Common myeloid progenitor, CD34-positive (primary cell): ENCODE measurements around the gene MGAT1.
"Not testable (repeated sequence)": the region's sequence is repeated elsewhere in the genome, so short reads cannot be mapped to it uniquely, and the experiment has no call there.

Source experiments
- CTCF ChIA-PET: fragments of 350-600 bp; sonication (Branson Sonifier 250); formaldehyde crosslinking; loops from one replicate; lab custom pipeline; 2021; ENCODE audit warnings: antibody characterized with exemption; lab: Charles Lee
- POLR2A ChIA-PET: fragments of 350-600 bp; sonication (Branson Sonifier 250); formaldehyde crosslinking; loops from one replicate; lab custom pipeline; 2021; ENCODE audit warnings: antibody characterized with exemption; lab: Charles Lee
- DNase-seq, 3 donors: peaks; one replicate each; pipeline versions ENCODE4 v3.0.0 to v3.0.0-alpha.2; 2013
- H3K27ac ChIP-seq, 2 experiments: 1 replicate in 1 of 2; 2 replicates in 1 of 2; pipeline ENCODE4 v1.7.0; 2013; ENCODE audit warnings: inconsistent platforms in 2 of 2, low read length in 2 of 2, mild to moderate bottlenecking in 2 of 2, low read depth in 1 of 2, moderate library complexity in 1 of 2; ENCODE audit not compliant: severe bottlenecking in 2 of 2, insufficient read depth in 1 of 2, poor library complexity in 1 of 2
- H3K27me3 ChIP-seq, 5 experiments: replicated peaks in 2 of 5; 1 replicate in 3 of 5; 2 replicates in 2 of 5; pipeline versions ENCODE4 v1.6.1 to v1.7.0; 2013; ENCODE audit warnings: low read length in 4 of 5, mild to moderate bottlenecking in 2 of 5, moderate library complexity in 2 of 5, inconsistent platforms in 1 of 5; ENCODE audit not compliant: insufficient read depth in 5 of 5, control insufficient read depth in 4 of 5
- H3K36me3 ChIP-seq, 4 experiments: 1 replicate in 2 of 4; 2 replicates in 2 of 4; pipeline versions ENCODE4 v1.6.1 to v1.7.0; 2013; ENCODE audit warnings: low read length in 3 of 4, control low read depth in 1 of 4, mild to moderate bottlenecking in 1 of 4; ENCODE audit not compliant: control insufficient read depth in 4 of 4, insufficient read depth in 4 of 4
- H3K4me1 ChIP-seq, 4 experiments: 1 replicate in 3 of 4; 2 replicates in 1 of 4; pipeline versions ENCODE4 v1.6.1 to v1.7.1; 2013; ENCODE audit warnings: low read length in 3 of 4, mild to moderate bottlenecking in 3 of 4, control low read depth in 1 of 4, inconsistent platforms in 1 of 4, moderate library complexity in 1 of 4; ENCODE audit not compliant: control insufficient read depth in 4 of 4, insufficient read depth in 4 of 4; ENCODE audit errors: control extremely low read depth in 1 of 4
- H3K4me3 ChIP-seq, 7 experiments: 1 replicate in 4 of 7; 2 replicates in 3 of 7; pipeline versions ENCODE4 v1.5.1 to v1.7.0; 2013; ENCODE audit warnings: mild to moderate bottlenecking in 7 of 7, low read length in 6 of 7, moderate library complexity in 6 of 7, inconsistent platforms in 2 of 7, low read depth in 2 of 7, control low read depth in 1 of 7; ENCODE audit not compliant: insufficient read depth in 4 of 7, control insufficient read depth in 1 of 7; ENCODE audit errors: extremely low read depth in 1 of 7
- H3K9me3 ChIP-seq, 5 experiments: 1 replicate in 4 of 5; 2 replicates in 1 of 5; pipeline versions ENCODE4 v1.6.1 to v1.7.1; 2013; ENCODE audit warnings: low read length in 4 of 5, mild to moderate bottlenecking in 2 of 5, inconsistent platforms in 1 of 5, low read depth in 1 of 5, moderate library complexity in 1 of 5; ENCODE audit not compliant: control insufficient read depth in 4 of 5, insufficient read depth in 2 of 5; ENCODE audit errors: control extremely low read depth in 1 of 5
- WGBS: methylation state at CpG from one replicate; pipeline ENCODE4 v1.1.5; 2013; ENCODE audit not compliant: insufficient coverage; 5-methylcytosine and 5-hydroxymethylcytosine counted together

The MGAT1 gene

DNA sequence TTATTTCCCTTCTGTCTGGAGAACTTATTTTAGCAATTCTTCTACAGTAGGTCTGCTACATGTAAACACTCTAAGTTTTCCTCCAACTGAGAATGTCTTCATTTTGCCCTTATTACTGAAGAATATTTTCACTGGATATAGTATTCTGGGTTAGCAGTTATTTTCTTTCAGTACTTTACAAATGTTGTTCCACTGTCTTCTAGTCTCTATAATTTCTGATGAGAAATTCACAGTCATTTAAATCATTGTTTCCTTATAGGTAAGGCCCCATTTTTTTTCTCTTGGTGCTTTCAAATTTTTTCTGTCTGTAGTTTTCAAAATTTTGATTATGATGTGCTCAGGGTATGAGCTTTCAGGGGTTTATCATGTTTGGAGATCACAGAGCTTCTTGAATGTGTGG lies 30.8 kb downstream of the MGAT1 start:
- H3K4me1 ChIP-seq, result no peaks in the 10 kb centered on the region
- CTCF ChIA-PET, result no interaction called here
- no peaks in the 10 kb centered on the region for H3K27me3 ChIP-seq
- POLR2A ChIA-PET, result no interaction called here
- H3K9me3 ChIP-seq, result peaks cover 0 to 10% (median 4%) of the 10 kb centered on the region in 5 experiments
- no peak overlapping the region for H3K4me3 ChIP-seq
- DNase-seq, result no peak
- no peaks in the 10 kb centered on the region for H3K36me3 ChIP-seq
- no peak overlapping the region for H3K27ac ChIP-seq

DNA sequence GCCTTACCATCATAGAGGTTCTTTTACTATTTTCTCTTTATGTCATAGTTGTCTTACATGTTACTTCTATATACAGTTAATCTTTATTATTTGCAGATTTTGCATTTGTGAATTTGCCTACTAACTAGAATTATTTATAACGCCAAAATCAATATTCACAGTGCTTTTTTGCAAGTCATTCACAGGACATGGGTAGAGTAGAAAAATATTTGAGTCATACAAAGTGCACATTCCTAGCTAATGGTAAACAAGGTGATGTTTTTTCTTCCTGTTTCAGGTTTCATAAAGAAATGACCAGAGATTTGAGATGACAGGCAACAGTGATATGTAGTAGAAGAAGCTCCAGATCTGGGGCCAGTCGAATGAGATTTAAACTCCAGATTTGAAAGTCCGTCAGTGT lies 32.8 kb downstream of the MGAT1 start:
- POLR2A ChIA-PET, result no interaction called here

DNA sequence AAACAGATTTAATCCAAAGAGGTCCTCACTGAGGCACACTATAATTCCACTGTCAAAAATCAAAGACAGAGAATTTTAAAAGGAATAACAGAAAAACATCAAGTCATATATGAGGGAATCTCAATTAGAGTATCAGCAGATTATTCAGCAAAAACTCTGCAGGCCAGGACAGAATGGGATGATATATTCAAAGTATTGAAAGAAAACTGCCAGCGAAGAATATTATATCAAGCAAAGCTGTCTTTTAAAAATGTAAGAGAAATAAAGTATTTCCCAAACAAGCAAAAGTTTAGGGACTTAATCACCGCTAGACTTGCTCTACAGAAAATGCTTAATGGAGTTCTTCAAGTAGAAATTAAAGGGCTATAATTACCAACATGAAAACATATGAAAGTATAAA lies 47.0 kb downstream of the MGAT1 start:
- POLR2A ChIA-PET, result no interaction called here
- no CpG with 5 or more reads among the region's 2 CpGs for WGBS
- Histone ChIP-seq H3K4me3 (no peak overlapping the region), H3K4me1 (no peaks in the 10 kb centered on the region), H3K36me3 (no peaks in the 10 kb centered on the region), H3K9me3 (peaks cover 0 to 24% (median 4%) of the 10 kb centered on the region in 5 experiments), H3K27me3 (peaks cover 0 to 4% (median 0%) of the 10 kb centered on the region in 5 experiments), H3K27ac (no peak overlapping the region)
- DNase-seq, result no peak
- CTCF ChIA-PET, result no interaction called here

More for the DNA sequence above, 32.8 kb downstream of the MGAT1 start:
- no CpG with 5 or more reads among the region's 3 CpGs for WGBS
- Histone ChIP-seq H3K27ac (no peak overlapping the region), H3K36me3 (no peaks in the 10 kb centered on the region), H3K27me3 (no peaks in the 10 kb centered on the region), H3K4me3 (no peak overlapping the region), H3K4me1 (no peaks in the 10 kb centered on the region), H3K9me3 (peaks cover 0 to 12% (median 4%) of the 10 kb centered on the region in 5 experiments)
- CTCF ChIA-PET, result no interaction called here
- no peak for DNase-seq

DNA sequence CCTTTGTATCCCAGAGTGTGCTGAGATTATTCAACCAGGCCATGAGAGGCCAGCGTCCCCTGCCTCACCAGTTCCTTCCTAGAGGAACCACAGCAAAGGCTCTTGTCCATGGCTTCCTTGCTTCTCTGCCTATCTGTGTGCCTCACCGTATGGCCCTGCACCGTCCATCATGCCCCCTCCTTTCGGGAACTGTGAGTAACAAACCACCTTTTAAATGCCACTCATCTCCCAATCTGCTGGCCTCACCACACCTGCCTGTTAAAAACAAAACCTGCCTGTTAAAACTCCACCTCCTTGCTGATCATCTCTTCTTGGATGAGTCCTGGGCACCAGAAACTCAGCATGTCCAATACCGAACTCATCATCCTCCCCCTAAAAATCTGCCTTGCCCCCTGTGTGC lies 58.4 kb downstream of the MGAT1 start:
- H3K9me3 ChIP-seq, result peaks cover 0 to 7% (median 3%) of the 10 kb centered on the region in 5 experiments
- ChIA-PET POLR2A (no interaction called here), CTCF (no interaction called here)
- H3K36me3 ChIP-seq, result no peaks in the 10 kb centered on the region
- WGBS, result 63% methylated on average over 4 of the region's 5 CpGs
- H3K27ac ChIP-seq, result no peak overlapping the region
- no peak overlapping the region for H3K4me3 ChIP-seq
- no peaks in the 10 kb centered on the region for H3K4me1 ChIP-seq
- DNase-seq, result no peak
- H3K27me3 ChIP-seq, result peaks cover 0 to 42% (median 8%) of the 10 kb centered on the region in 5 experiments

DNA sequence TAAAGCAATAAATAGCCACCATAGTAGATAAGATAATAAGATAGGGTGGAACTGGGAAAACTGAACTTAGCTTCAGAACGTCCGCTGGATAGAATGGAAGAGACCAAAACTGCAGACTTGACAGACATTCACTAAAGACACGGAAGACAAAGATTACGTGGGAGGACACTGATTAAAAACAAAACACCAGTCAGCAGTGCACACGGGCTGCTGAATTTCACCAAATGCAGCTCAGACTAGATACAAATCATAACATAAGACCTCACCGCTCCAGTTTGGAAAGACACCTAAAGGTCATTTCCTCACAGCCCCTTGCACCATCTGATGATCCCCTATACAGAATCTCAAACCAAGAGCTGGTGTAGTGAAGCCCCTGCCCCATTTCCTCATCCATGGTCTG lies 59.9 kb downstream of the MGAT1 start:
- peaks cover 0 to 43% (median 9%) of the 10 kb centered on the region in 5 experiments for H3K27me3 ChIP-seq
- no peaks in the 10 kb centered on the region for H3K36me3 ChIP-seq
- ChIA-PET POLR2A (no interaction called here), CTCF (no interaction called here)
- H3K27ac ChIP-seq, result no peak overlapping the region
- WGBS, result 98% methylated on average over 5 of the region's 6 CpGs
- H3K4me1 ChIP-seq, result no peaks in the 10 kb centered on the region
- peaks cover 0 to 7% (median 0%) of the 10 kb centered on the region in 5 experiments for H3K9me3 ChIP-seq
- no peak for DNase-seq
- H3K4me3 ChIP-seq, result no peak overlapping the region

DNA sequence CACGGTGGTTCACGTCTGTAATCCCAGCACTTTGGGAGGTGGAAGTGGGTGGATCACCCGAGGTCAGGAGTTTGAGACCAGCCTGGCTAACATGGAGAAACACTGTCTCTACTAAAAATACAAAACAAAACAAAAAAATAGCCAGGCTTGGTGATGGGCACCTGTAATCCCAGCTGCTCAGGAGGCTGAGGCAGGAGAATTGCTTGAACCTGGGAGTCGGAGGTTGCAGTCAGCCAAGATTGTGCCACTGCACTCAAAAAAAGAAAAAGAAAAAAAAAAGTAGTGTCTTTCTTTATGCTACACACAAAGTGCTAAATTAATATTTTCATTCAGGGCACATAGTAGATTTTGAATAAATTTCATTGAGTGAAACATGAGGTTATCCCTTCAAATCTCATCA lies 61.7 kb downstream of the MGAT1 start:
- H3K36me3 ChIP-seq, H3K9me3 ChIP-seq, H3K4me1 ChIP-seq, DNase-seq, CTCF ChIA-PET, POLR2A ChIA-PET, H3K4me3 ChIP-seq, H3K27ac ChIP-seq: not testable (repeated sequence)
- WGBS, result 88% methylated on average over 3 of the region's 4 CpGs
- H3K27me3 ChIP-seq, result peaks cover 0 to 41% (median 7%) of the 10 kb centered on the region in 5 experiments

DNA sequence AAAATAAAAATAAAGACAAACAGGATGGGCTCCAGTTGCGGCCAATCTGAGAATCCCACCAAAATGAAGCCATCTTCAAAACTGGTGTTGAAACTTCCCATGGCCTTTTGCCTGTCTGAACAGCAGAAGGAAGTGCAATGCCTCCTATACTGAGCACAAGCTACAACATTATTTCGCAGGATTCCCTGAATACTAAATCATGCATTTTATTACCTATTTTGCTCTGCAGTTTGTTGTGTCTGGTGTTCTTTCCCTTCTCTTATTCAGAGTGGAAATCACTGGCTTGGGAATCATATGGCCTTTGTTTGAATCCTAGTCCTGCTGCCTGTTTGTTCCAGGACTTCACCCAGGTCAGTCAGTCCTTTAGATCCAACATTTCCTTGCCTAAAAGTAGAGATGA lies 62.6 kb downstream of the MGAT1 start, which contains the start of gene OR2Y1:
TSS of gene OR2Y1 (minus strand) at position 101 of the 400 bp plus-strand sequence. CDS start at position 101, 0 bp downstream.
- Histone ChIP-seq H3K27ac (no peak within 1 kb of the TSS), H3K27me3 (peaks cover 0 to 34% (median 5%) of the 10 kb centered on the region in 5 experiments), H3K4me3 (no peak within 1 kb of the TSS), H3K36me3 (no peaks in the 10 kb centered on the region), H3K4me1 (no peaks in the 10 kb centered on the region), H3K9me3 (peaks cover 0 to 7% (median 0%) of the 10 kb centered on the region in 5 experiments)
- DNase-seq, result no peak
- ChIA-PET CTCF (no interaction called here), POLR2A (no interaction called here)
- WGBS, result 90% methylated on average over 2 of the region's 2 CpGs
